PC-3 (cell line): Measurements from ENCODE around the gene DYSF. TPM values are rescaled to one million over a fixed set of nuclear protein-coding genes. Genes with fewer than 3 reads are reported as not detected.

Experiments used
- ATAC-seq: fragments of 200-7000 bp; cut with Tn5 transposase; 2 replicates; pipeline ENCODE4 v1.9.1; 2020; ENCODE audit warnings: mild to moderate bottlenecking, moderate library complexity
- BruUV-seq: library from RNA; stranded (reverse); fragments of 400-500 nt; replicated peaks from 2 replicates; lab custom pipeline; 2021; lab: Mats Ljungman, UMichigan
- CTCF ChIA-PET: fragments of 300-600 bp; sonication (Branson Sonifier 250); formaldehyde crosslinking; loops from one replicate; lab custom pipeline; 2022; ENCODE audit warnings: antibody characterized with exemption; lab: Charles Lee
- POLR2A ChIA-PET: fragments of 300-600 bp; sonication (Branson Sonifier 250); formaldehyde crosslinking; loops from one replicate; lab custom pipeline; 2022; ENCODE audit warnings: antibody characterized with exemption; ENCODE audit not compliant: unreplicated experiment; lab: Charles Lee
- DNase-seq: peaks from one replicate; pipeline ENCODE4 v3.0.0-alpha.2; 2015
- H2AFZ ChIP-seq: fragments of 300-600 bp; sonication (generic); 2 replicates; pipeline ENCODE4 v1.6.0; 2016; ENCODE audit warnings: antibody characterized with exemption, low read length
- H3F3A ChIP-seq: fragments of 300-600 bp; sonication (generic); one replicate; pipeline ENCODE4 v1.6.0; 2017; ENCODE audit warnings: antibody characterized with exemption, low read length, control low read depth, mild to moderate bottlenecking; ENCODE audit not compliant: unreplicated experiment
- H3K27ac ChIP-seq: fragments of 300-600 bp; sonication (generic); 2 replicates; pipeline ENCODE4 v1.5.1; 2016; ENCODE audit warnings: mild to moderate bottlenecking, low read length
- H3K27me3 ChIP-seq: fragments of 300-600 bp; sonication (generic); 2 replicates; pipeline ENCODE4 v1.6.1; 2016; ENCODE audit warnings: low read length, mixed read lengths
- H3K36me3 ChIP-seq: fragments of 300-600 bp; sonication (generic); 2 replicates; pipeline ENCODE4 v1.6.1; 2016; ENCODE audit warnings: low read depth, mixed run types, low read length, mixed read lengths
- H3K4me1 ChIP-seq: fragments of 300-600 bp; sonication (generic); 2 replicates; pipeline ENCODE4 v1.5.1; 2016; ENCODE audit warnings: low read length; ENCODE audit not compliant: insufficient read depth
- H3K4me2 ChIP-seq: fragments of 300-600 bp; sonication (generic); 2 replicates; pipeline ENCODE4 v1.6.0; 2016; ENCODE audit warnings: low read length
- H3K4me3 ChIP-seq: fragments of 300-600 bp; sonication (generic); 2 replicates; pipeline ENCODE4 v1.5.1; 2016; ENCODE audit warnings: mild to moderate bottlenecking, low read length, mixed read lengths
- H3K79me2 ChIP-seq: fragments of 300-600 bp; sonication (generic); 2 replicates; pipeline ENCODE4 v1.6.1; 2017; ENCODE audit warnings: low read length, mixed read lengths
- H3K9ac ChIP-seq: fragments of 300-600 bp; sonication (generic); 2 replicates; pipeline ENCODE4 v1.6.0; 2016; ENCODE audit warnings: mild to moderate bottlenecking, low read length
- H3K9me2 ChIP-seq: fragments of 300-600 bp; sonication (generic); replicated peaks from 2 replicates; pipeline ENCODE4 v1.6.1; 2016; ENCODE audit warnings: mixed run types, low read length, mixed read lengths
- H3K9me3 ChIP-seq: fragments of 300-600 bp; sonication (generic); 2 replicates; pipeline ENCODE4 v1.6.1; 2016; ENCODE audit warnings: low read length, mixed read lengths
- H4K20me1 ChIP-seq: fragments of 300-600 bp; sonication (generic); 2 replicates; pipeline ENCODE4 v1.6.1; 2016; ENCODE audit warnings: low read length, mixed read lengths
- EZH2 ChIP-seq: fragments of 300-600 bp; sonication (generic); IDR thresholded peaks from one replicate; pipeline ENCODE4 v1.6.1; 2017; ENCODE audit warnings: antibody characterized with exemption, mild to moderate bottlenecking, low read length; ENCODE audit not compliant: unreplicated experiment
- EZH2phosphoT487 ChIP-seq: fragments of 300-600 bp; sonication (generic); IDR thresholded peaks from 2 replicates; pipeline ENCODE4 v1.6.1; 2018; ENCODE audit warnings: mild to moderate bottlenecking, antibody characterized with exemption, low read length, borderline replicate concordance
- intact Hi-C: fragments of 100-400 bp; cut with micrococcal nuclease; formaldehyde crosslinking; loops from 2 replicates; pipeline ENCODE4 v1.9.0; 2023
- total RNA-seq: library from RNA; depleted of rRNA; stranded (reverse); fragments of >200 nt; gene quantifications from 2 replicates; pipeline ENCODE4 v1.2.3, GENCODE V29; 2014
- TF ChIP-seq, protein P1 (sequence below): fragments of 300-600 bp; sonication (generic); conservative IDR thresholded peaks from 2 replicates; pipeline ENCODE4 v1.5.1; 2017; ENCODE audit warnings: antibody characterized with exemption, low read depth, mild to moderate bottlenecking, low read length

Gene DYSF
- total RNA-seq, 1 experiment from 2014 or later, result 13.0 TPM

DNA sequence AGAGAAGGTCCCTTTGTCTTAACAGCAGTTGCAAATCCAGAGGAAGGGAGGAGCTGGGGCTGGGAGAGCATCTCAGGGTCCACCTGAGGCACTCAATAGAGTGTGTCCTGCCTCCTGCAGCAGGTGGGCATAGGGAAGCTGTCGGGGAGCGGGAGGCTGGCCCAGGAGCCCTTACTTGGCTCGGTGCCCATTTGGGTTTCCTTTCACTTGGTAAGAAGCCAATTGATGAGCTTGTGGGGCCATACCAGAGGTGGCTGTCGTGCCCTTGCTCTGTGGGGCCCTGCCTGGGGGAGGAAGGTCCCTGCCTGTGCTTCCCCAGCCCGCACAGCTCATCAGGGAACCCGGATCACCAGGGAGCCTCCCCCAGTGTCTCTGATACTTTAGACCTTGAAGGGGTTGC lies 229.7 kb downstream of the DYSF start:
- Histone ChIP-seq H3F3A (no peaks in the 10 kb centered on the region), H3K9ac (no peak overlapping the region), H3K9me2 (no peaks in the 10 kb centered on the region), H3K79me2 (no peaks in the 10 kb centered on the region), H3K27ac (no peak overlapping the region), H3K9me3 (no peaks in the 10 kb centered on the region), H4K20me1 (no peaks in the 10 kb centered on the region), H2AFZ (no peak overlapping the region), H3K4me2 (no peak overlapping the region), H3K4me1 (no peaks in the 10 kb centered on the region), H3K4me3 (no peak overlapping the region), H3K27me3 (no peaks in the 10 kb centered on the region), H3K36me3 (no peaks in the 10 kb centered on the region)
- BruUV-seq, result no TSS peak
- ChIA-PET CTCF (no interaction called here), POLR2A (no interaction called here)
- TF ChIP-seq, protein P1, sequence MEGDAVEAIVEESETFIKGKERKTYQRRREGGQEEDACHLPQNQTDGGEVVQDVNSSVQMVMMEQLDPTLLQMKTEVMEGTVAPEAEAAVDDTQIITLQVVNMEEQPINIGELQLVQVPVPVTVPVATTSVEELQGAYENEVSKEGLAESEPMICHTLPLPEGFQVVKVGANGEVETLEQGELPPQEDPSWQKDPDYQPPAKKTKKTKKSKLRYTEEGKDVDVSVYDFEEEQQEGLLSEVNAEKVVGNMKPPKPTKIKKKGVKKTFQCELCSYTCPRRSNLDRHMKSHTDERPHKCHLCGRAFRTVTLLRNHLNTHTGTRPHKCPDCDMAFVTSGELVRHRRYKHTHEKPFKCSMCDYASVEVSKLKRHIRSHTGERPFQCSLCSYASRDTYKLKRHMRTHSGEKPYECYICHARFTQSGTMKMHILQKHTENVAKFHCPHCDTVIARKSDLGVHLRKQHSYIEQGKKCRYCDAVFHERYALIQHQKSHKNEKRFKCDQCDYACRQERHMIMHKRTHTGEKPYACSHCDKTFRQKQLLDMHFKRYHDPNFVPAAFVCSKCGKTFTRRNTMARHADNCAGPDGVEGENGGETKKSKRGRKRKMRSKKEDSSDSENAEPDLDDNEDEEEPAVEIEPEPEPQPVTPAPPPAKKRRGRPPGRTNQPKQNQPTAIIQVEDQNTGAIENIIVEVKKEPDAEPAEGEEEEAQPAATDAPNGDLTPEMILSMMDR, result no peak
- TF ChIP-seq EZH2, result no peak
- no peak for TF ChIP-seq EZH2phosphoT487
- DNase-seq, result no peak
- intact Hi-C loops, result no loop called here
- no peak for ATAC-seq

DNA sequence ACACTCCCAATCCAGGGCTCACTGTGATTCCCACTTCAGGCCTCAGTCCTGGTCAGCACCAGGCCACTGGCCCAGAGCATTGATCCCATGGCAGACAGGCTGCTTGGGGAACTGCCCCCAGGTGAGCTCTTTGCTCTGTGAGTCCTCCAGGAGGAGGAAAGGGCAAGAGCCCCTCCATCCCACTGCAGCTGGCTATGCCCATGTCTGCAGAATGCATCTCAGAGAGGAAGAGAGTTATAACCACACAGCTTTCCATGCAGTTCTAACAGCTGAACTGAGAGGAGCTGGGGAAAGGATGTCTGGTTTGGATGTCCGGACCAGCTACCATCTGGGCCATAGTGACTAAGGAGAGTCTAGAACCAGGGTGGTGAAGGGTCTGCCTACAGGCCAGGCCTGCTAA lies 230.3 kb downstream of the DYSF start:
- ChIA-PET POLR2A (no interaction called here), CTCF (no interaction called here)
- no TSS peak for BruUV-seq
- intact Hi-C loops, result no loop called here
- Histone ChIP-seq H3K27me3 (no peaks in the 10 kb centered on the region), H3F3A (no peaks in the 10 kb centered on the region), H3K27ac (no peak overlapping the region), H2AFZ (no peak overlapping the region), H3K9ac (no peak overlapping the region), H3K4me3 (no peak overlapping the region), H4K20me1 (no peaks in the 10 kb centered on the region), H3K9me3 (no peaks in the 10 kb centered on the region), H3K4me2 (no peak overlapping the region), H3K36me3 (no peaks in the 10 kb centered on the region), H3K79me2 (no peaks in the 10 kb centered on the region), H3K9me2 (no peaks in the 10 kb centered on the region), H3K4me1 (no peaks in the 10 kb centered on the region)
- TF ChIP-seq EZH2phosphoT487 (no peak), EZH2 (no peak)
- TF ChIP-seq, protein P1, result no peak
- ATAC-seq (no peak), DNase-seq (no peak)

DNA sequence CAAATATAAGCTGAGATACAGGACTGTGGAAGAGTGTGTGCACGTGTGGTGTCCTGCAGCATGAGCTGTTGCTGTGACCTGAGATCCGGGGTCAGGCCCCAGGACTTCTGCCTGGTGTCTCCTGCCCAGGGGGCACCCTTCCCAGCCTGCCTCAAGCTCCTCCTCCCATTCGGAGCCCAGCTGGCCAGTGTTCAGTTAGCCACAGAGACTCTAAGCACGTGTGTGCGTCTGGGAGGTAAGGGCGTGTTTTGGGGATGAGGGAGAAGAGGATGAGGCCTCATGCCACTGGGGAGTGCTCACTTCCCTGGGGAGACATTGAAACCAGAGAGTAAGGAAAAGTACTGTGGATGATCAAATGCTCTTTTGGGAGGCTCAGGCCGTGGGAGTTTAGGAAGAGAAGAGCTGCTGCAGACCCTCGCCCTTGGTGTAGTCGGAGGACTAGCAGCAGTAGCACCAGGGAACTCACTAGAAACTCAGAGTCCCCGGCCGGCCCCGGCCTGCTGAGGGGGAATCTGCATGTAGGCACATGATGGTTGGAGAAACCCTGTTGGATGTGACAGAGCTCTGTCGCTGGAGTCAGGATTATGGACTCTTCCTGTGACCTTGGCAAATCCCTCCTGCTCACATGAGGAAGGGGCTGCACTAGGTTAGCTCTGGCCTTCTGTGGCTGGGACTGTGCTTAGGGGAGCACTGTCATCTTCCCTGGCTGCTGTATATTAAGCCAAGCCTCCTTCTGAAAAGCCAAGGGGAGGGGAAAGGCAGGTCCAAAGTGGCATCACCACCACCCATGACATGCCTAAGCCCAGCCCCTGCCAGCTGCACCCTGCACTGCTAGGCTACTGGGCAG lies 231.1 kb downstream of the DYSF start:
- Histone ChIP-seq H3K9me3 (no peaks in the 10 kb centered on the region), H3K9ac (no peak overlapping the region), H3K4me2 (no peak overlapping the region), H4K20me1 (no peaks in the 10 kb centered on the region), H3K4me3 (no peak overlapping the region), H3K4me1 (no peaks in the 10 kb centered on the region), H3K27me3 (no peaks in the 10 kb centered on the region), H3K36me3 (no peaks in the 10 kb centered on the region), H3K27ac (no peak overlapping the region), H3F3A (no peaks in the 10 kb centered on the region), H3K79me2 (no peaks in the 10 kb centered on the region), H2AFZ (no peak overlapping the region), H3K9me2 (no peaks in the 10 kb centered on the region)
- POLR2A ChIA-PET, result no interaction called here
- no peak for TF ChIP-seq EZH2phosphoT487
- no peak for DNase-seq
- ATAC-seq, result no peak
- intact Hi-C loops, result no loop called here
- BruUV-seq, result no TSS peak
- CTCF ChIA-PET, result no interaction called here
